ENCODE data around the gene FARS2.

DNA sequence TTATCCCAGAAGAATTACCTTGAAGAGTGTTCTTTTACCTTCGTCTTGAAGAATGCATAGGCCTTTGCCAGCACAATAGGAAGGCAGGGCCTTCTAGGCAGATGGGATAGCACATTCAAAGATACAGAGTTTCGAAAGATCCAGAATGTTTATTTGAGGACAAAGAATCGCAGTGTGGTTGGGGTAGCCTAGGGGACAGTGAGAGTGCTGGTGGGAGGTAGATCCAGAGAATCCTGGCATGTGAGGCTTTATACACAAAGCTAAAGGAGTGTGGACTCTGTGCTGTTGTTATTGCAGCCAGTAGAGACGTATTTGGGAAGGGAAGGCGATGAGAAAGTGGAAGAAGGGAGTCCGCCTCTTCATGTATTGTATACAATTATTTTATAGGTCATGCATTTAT lies 186.6 kb downstream of the FARS2 start:
- no peak for TF ChIP-seq EZH2 (IDR thresholded peaks at IDR 0.05)
- TF ChIP-seq, protein P1, sequence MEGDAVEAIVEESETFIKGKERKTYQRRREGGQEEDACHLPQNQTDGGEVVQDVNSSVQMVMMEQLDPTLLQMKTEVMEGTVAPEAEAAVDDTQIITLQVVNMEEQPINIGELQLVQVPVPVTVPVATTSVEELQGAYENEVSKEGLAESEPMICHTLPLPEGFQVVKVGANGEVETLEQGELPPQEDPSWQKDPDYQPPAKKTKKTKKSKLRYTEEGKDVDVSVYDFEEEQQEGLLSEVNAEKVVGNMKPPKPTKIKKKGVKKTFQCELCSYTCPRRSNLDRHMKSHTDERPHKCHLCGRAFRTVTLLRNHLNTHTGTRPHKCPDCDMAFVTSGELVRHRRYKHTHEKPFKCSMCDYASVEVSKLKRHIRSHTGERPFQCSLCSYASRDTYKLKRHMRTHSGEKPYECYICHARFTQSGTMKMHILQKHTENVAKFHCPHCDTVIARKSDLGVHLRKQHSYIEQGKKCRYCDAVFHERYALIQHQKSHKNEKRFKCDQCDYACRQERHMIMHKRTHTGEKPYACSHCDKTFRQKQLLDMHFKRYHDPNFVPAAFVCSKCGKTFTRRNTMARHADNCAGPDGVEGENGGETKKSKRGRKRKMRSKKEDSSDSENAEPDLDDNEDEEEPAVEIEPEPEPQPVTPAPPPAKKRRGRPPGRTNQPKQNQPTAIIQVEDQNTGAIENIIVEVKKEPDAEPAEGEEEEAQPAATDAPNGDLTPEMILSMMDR (IDR thresholded peaks at IDR 0.05 in 2 of 3, conservative IDR thresholded peaks at IDR 0.05 in 1 of 3; ENCODE audit: borderline replicate concordance in 1 of 3, insufficient read depth in 1 of 3, low read depth in 2 of 3, low read length in 2 of 3), result no peak
- TF ChIP-seq, protein P2, sequence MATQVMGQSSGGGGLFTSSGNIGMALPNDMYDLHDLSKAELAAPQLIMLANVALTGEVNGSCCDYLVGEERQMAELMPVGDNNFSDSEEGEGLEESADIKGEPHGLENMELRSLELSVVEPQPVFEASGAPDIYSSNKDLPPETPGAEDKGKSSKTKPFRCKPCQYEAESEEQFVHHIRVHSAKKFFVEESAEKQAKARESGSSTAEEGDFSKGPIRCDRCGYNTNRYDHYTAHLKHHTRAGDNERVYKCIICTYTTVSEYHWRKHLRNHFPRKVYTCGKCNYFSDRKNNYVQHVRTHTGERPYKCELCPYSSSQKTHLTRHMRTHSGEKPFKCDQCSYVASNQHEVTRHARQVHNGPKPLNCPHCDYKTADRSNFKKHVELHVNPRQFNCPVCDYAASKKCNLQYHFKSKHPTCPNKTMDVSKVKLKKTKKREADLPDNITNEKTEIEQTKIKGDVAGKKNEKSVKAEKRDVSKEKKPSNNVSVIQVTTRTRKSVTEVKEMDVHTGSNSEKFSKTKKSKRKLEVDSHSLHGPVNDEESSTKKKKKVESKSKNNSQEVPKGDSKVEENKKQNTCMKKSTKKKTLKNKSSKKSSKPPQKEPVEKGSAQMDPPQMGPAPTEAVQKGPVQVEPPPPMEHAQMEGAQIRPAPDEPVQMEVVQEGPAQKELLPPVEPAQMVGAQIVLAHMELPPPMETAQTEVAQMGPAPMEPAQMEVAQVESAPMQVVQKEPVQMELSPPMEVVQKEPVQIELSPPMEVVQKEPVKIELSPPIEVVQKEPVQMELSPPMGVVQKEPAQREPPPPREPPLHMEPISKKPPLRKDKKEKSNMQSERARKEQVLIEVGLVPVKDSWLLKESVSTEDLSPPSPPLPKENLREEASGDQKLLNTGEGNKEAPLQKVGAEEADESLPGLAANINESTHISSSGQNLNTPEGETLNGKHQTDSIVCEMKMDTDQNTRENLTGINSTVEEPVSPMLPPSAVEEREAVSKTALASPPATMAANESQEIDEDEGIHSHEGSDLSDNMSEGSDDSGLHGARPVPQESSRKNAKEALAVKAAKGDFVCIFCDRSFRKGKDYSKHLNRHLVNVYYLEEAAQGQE (IDR thresholded peaks at IDR 0.05; ENCODE audit: low read depth), result no peak
- no peak for TF ChIP-seq EZH2phosphoT487 (IDR thresholded peaks at IDR 0.05; ENCODE audit: borderline replicate concordance)
- no peak for TF ChIP-seq POLR2A (IDR thresholded peaks at IDR 0.05; ENCODE audit: borderline replicate concordance, extremely low read depth, insufficient read depth, insufficient read length)
- TF ChIP-seq SIN3A (IDR thresholded peaks at IDR 0.05; ENCODE audit: low read depth), result no peak
- TF ChIP-seq RAD21 (IDR thresholded peaks at IDR 0.05; ENCODE audit: low read depth), result no peak
- TF ChIP-seq YY1 (IDR thresholded peaks at IDR 0.05; ENCODE audit: extremely low read depth, insufficient replicate concordance, low read depth, low read length), result no peak
- TF ChIP-seq EGR1 (IDR thresholded peaks at IDR 0.05; ENCODE audit: low read depth), result no peak

Measured in HCT116 (cell line).